A172 (cell line): ENCODE results near the gene C1QTNF12. TPM values are rescaled to one million over a fixed set of nuclear protein-coding genes. Genes with fewer than 3 reads are reported as not detected.

Experiments used
- DNase-seq: peaks from one replicate; pipeline ENCODE4 v3.0.0-alpha.2; 2015; ENCODE audit warnings: low spot score
- total RNA-seq: library from RNA; depleted of rRNA; stranded (reverse); fragments of >200 nt; shearing (Covaris generic); gene quantifications from 2 replicates; pipeline ENCODE4 v1.2.3, GENCODE V29; 2014

The C1QTNF12 gene
- total RNA-seq, 1 experiment from 2014 or later = not detected

- DNase-seq = no peak
Measured at GRCh38 chr1:1213345-1214265, 32.9 kb downstream of the C1QTNF12 start, which contains the start of gene TNFRSF4. Gene TNFRSF4 (minus strand): TSS chr1:1214153. CDS start chr1:1214127, 26 bp downstream.

- DNase-seq = no peak
Measured at GRCh38 chr1:1212780-1213344, 33.7 kb downstream of the C1QTNF12 start.

GRCh38 chr1:1211541-1212441, 34.7 kb downstream of the C1QTNF12 start:
- no peak for DNase-seq

- no peak for DNase-seq
Measured at GRCh38 chr1:1210726-1211540, 35.6 kb downstream of the C1QTNF12 start.

- DNase-seq = no peak
Measured at GRCh38 chr1:1208713-1209433, 37.6 kb downstream of the C1QTNF12 start.

- DNase-seq = no peak
Measured at GRCh38 chr1:1207571-1207892, 39.0 kb downstream of the C1QTNF12 start.

- no peak for DNase-seq
Measured at GRCh38 chr1:1206966-1207531, 39.5 kb downstream of the C1QTNF12 start.

GRCh38 chr1:1206376-1206965, 40.1 kb downstream of the C1QTNF12 start, which contains the start of gene TNFRSF18:
Gene TNFRSF18 (minus strand): TSS chr1:1206592. CDS start chr1:1206571, 21 bp downstream.
- no peak for DNase-seq

GRCh38 chr1:1205769-1206375, 40.6 kb downstream of the C1QTNF12 start:
- DNase-seq = no peak

- DNase-seq = no peak
Measured at GRCh38 chr1:1204998-1205768, 41.3 kb downstream of the C1QTNF12 start.

GRCh38 chr1:1204425-1204920, 42.0 kb downstream of the C1QTNF12 start:
- DNase-seq = no peak

- DNase-seq = no peak
Measured at GRCh38 chr1:1203561-1204424, 42.7 kb downstream of the C1QTNF12 start.

- no peak for DNase-seq
Measured at GRCh38 chr1:1202831-1203560, 43.5 kb downstream of the C1QTNF12 start.

- no peak for DNase-seq
Measured at GRCh38 chr1:1200876-1201810, 45.4 kb downstream of the C1QTNF12 start.
